Inflammatory macrophage (primary cell): Measurements from ENCODE around the gene CD8A.
"Not testable (repeated sequence)": the region's sequence is repeated elsewhere in the genome, so short reads cannot be mapped to it uniquely, and the experiment has no call there.

Experiments
- DNase-seq, 2 donors: peaks; one replicate each; pipeline ENCODE4 v3.0.0-alpha.2; 2020 to 2022
- total RNA-seq, 18 experiments: gene quantifications; one replicate each; lab custom pipeline; 2026; ENCODE audit warnings: mixed read lengths in 6 of 18, inconsistent platforms in 2 of 18; lab: John Stamatoyannopoulos, UW

CD8A gene
- 0 to 0.15 (median 0.06) reads per million in 18 experiments for total RNA-seq

DNA sequence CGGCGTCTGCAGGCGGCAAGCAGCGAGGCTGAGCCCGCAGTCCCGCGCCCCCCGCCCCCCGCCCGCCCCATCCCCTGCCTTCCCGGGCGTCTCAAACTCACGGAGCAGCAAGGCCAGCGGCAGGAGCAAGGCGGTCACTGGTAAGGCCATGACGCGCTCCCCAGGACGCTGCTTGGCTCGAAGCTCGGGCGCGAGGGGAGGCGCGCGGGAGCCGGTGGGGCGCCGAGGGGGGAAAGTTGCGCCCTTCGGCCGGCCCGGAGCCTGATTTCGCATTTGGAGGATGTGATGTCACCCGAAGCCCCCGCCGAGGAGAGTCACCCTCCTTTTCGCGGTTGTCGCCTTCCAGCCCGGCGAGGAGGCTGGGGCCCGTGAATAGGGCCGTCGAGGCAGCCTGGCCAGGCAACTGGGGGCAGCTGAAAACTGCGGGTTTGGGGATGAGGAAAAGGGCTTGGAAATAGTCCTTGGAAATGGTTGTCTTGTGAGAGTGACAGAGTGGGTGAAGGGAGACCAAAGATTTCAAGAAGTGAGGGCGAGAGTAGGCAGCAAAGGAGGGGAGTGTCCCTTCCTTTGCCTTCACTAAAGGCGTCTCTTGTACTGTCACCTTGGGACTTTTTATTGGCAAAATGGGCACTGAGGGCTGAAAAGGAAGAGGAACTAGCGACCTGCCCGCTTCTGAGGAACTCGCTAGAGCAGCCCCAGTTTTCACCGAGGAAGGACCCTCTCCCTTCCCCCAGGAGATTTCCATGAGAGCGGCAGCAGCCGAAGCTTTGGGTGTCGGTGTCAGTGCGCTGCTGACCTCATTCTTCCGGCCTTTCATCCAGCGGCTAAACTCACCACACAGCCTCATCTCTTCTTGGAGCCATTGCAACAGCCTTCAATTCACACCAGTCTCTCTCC, at the start of gene CD8A:
CD8A (minus strand) TSS at position 238 of the 897 bp plus-strand sequence; CDS start at position 150, 88 bp downstream.
- DNase-seq: peak; percentile 9 to 53

DNA sequence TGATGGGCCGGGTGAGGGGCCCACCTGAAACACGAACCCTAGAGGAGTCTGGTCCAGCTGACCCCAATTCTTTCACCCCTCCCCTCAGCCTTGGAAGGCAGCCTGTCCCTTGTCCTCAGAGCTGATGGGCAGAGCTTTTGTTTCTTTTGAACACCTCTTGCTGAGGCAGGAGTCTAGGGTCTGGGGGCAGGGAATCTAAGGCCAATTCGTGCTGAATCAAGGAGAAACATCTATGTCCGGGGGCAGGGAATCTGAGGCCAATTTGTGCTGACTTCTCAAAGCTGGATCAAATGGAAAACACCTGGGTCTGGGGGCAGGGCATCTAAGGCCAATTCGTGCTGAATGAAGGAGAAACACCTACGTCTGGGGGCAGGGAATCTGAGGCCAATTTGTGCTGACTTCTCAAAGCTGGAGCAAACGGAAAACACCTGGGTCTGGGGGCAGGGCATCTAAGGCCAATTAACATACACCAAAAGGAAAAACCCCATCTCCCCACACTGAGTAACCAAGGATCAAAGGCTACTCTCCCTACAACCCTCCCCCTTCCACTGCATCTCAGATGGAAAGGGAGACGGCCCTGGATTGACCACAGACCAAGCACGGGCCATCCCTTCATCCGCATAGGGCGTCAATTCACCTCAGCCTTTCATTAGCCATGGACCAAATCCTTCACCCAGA, 49.3 kb upstream of the CD8A start:
- DNase-seq: not testable (repeated sequence)

DNA sequence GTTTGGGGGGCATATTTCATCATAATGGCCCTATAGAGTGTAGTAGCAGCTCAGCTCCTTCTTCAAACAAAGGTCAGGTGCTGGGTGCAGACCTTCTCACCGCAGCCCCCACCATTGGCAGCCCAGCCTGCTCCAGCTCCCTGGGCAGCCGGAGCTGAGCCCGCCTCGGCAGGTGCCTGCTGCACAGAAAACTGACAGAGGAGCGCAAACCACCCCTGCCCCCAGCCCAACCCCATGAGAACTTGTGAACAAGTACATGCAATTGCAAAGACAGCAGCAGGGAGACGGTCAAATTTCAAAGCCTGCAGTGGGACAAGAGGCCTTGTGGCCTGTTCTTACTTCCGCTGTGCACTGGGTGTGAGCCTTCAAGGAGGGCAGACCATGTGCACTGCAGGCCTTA, 48.7 kb upstream of the CD8A start:
- not testable (repeated sequence) for DNase-seq

DNA sequence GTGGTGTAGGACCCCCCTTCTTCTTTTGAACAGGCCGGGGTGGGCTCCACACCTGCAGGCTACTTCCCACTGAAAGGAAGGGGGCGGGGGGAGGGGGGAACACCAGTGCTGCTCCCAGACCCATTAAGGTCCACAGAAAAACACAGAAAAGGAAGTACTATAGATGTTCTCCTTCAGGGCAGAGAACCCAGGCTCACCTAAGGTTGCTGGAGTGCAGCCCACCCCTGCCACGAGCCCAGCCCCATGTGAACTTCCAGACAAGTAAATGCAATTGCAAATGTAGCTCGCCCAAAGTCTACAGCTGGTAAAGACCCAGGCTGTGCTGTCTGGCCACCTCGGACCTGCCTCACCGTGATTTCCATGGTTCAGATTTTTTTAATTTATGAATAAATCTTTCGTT, 47.0 kb upstream of the CD8A start:
- not testable (repeated sequence) for DNase-seq

DNA sequence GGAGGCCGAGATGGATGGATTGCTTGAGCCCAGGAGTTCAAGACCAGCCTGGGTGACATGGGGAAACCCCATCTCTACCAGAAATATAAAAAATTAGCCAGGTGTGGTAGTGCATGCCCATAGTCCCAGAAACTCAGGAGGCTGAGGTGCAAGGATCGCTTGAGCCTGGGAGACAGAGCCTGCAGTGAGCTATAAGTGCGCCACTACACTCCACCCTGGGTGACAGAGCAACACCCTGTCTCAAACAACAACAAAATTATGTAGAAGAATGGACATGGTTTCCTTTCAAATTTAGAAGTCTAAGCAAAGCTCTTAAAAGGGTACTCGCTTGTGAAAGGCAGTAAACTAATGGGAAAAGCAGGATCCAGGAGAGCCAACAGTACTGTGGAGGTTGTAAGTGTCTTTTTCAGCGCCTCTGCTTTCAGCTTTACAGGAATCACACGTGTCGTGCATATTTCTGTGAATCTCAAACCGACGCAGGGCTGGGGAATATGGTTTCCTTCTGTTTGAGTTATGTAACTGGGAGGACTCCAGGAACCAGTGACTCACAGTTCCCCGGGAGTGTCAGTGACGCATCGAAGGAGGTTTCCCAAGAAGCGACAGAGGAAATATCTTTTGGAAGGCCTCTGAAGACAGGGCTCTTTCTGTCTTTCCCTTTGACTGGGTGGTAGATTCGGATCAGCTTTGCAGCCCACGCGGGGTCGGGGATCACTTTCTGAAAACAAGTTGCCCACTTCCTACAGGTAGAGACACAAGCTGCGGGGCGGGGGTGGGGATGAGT, 46.4 kb upstream of the CD8A start:
- peak; percentile 88 to 89 for DNase-seq

DNA sequence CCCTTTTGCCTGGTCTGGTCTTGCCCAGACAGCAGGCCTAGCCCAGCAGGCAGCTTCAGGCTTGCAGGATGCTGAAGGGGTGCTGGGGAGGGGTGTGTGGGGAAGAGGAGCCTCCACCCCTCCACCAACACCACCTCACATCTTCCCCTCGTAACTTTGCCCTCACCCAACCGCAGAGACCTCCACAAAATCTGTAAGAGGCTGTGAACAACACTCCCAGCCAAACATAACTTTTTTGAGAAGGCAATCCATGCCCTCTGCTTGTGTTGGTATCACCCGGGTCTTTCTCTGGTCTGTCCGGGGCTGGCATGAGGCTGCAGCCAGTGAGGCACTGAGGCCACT, 44.8 kb upstream of the CD8A start:
- not testable (repeated sequence) for DNase-seq

DNA sequence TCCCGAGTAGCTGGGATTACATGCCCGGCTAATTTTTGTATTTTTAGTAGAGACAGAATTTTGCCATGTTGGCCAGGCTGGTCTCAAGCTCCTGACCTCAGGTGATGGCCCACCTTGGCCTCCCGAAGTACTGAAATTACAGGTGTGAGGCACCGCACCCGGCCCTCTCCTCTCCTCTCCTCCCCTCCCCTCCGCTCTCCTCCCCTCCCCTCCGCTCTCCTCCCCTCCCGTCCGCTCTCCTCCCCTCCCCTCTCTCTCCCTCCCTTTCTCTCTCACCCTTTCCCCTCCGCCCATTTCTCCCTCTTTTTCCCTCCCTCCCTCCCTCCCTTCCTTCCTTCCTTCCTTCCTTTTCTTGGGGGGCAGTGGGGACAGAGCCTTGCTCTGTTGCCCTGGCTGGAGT, 42.6 kb upstream of the CD8A start:
- no peak for DNase-seq

DNA sequence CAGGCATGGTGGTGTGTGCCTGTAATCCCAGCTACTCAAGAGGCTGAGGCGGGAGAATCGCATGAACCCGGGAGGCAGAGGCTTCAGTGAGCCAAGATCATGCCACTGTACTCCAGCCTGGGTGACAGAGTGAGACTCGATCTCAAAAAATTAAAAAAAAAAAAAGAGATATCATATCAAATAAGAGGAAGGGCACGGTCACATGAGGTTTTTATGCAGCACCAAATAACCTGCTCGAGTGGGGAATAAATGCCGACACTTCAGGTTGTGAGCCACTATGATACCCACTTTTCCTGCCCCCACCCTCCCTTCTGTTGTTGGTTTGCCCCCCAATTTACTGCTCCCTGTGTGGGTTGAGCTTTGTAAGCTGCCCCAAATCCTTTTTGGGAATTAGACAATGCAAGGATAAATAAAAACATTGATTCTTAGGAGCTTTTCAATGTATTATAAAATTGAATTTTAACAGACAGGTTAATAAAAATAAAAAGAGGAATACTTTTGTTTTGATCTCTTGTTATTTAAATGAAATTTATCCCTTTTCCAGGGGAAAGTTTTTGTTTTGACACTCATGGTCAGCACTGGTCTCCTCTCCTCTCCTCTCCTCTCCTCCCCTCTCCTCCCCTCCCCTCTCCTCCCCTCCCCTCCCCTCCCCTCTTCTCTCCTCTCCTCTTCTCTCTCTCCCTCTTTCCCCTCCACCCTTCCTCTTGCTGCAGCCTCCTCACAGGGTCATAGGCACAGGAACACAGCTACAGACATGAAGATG, 41.8 kb upstream of the CD8A start:
- DNase-seq: no peak

DNA sequence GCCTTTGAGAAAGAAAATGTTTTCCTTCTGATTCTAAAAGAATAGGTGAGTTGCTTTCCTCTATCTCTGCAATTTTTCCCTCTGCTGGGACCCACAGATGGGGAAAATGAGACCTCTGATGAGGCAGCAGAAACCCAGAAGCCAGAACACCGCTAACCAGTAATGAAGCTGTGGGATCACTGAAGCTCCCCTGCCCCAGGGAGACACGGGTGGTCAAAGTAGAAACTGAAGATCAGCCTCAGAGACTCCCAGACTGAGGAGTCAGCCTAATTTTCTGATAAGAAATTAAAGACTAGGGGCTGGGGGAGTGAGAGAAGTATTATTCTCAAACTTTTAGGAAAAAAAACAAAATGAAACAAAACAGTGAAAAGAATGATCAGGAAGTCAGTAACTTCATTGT, 40.8 kb upstream of the CD8A start:
- DNase-seq: no peak

DNA sequence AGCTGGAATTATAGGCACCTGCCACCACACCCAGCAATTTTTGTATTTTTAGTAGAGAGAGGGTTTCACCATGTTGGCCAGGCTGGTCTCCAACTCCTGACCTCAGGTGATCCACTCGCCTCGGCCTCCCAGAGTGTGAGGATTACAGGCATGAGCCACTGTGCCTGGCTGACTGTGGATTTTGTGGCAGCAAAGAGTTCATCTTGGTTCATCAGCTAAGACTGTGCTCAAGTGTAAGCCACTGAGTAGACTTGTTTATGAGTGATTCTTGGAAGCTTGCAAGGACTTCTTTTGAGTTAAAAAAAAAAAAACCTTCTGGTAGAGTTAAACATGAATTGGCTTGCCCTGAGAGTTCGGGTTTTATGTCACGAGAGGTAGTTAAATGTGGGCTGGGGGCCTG, 36.2 kb upstream of the CD8A start:
- DNase-seq: no peak

DNA sequence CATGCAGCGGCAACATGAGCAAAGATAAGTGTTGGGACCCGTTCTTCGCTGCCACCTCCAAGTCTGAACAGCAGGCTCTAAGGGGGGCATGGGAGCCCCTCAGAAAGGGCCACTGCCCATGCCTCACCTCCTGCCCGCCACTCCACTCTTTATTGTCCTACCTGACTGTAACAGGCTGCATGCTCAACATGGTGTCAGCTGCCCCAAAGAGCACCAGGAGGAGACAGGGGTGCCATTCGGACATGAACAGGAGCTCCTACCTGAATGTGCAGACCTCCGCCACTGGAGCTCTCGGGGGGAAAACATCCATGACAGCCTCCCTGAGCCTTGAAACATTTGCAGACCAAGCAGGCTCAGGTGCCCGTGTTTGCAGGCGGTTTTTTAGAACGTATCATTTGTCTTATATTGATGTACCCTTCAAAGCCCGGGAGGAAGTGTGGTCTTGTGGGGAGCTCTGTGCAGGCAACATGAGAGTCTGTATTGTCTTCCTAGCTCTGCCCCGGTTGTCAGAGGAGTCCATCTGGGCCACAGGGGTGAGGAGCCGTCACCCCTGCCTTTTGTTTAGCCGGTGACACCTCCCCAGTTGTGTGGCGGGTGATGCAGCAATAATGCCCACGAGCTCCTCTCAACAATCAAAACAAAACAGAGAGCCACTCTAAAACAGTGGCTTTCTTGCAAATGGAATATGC, 35.1 kb upstream of the CD8A start:
- DNase-seq: no peak

DNA sequence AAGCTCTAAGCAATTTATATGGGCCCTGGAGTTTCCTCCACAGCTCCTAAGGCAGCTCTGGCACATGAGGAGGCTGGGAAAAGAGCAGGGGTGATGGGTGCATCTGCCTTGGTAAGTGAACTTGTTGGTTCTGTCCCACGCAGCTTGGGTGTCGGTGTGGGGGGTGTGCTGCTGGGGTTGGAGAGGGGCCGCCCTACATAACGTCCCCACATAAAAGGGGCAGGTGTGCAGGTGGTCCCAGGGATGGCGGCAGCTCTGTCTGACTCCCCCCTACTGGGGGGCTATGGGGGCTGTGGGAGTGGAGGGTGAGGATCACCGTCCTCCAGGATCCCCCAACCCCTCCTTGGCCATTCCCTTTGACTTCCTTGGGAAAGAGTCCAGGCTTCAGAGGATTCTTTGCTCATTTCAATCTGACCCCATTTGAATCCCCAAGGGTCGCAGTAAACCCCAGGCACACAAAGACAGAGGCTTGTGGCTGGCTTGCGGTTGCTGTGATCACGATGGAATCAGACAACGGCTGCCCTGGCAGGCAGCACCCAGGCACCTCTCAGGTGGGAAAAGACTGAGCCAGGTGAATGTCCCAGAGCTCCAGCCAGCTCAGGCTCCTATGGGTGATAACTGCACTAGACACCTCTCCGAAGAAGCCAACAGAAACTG, 34.5 kb upstream of the CD8A start:
- no peak for DNase-seq

DNA sequence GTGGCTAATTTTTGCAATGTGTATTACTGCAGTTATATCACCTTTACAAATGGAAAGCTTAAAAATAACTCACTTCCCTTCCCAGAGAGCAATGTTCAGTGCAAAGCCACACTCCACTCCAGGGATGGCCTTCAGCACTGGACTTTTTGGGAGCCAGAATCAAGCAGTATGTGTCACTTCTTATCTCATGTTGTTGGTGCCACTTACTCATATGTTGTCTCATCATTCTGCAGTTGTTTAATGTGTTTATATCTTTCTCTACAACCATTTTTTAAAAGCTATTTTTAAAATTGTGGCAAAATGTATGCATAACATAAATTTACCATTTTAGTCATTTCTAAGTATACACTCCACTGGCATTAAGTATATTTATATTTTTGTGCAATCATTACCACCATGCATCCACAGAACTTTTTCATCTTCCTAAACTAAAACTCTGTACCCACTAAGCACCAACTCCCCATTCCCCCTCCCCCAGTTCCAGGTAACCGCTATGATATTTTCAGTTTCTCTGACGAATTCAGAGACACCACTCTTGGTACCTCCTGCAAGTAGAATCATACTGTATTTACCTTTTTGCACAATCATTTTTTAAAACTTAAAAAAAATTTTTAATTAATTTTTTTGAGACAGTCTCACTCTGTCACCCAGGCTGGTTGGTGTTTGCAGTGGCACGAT, 32.1 kb upstream of the CD8A start:
- no peak for DNase-seq

DNA sequence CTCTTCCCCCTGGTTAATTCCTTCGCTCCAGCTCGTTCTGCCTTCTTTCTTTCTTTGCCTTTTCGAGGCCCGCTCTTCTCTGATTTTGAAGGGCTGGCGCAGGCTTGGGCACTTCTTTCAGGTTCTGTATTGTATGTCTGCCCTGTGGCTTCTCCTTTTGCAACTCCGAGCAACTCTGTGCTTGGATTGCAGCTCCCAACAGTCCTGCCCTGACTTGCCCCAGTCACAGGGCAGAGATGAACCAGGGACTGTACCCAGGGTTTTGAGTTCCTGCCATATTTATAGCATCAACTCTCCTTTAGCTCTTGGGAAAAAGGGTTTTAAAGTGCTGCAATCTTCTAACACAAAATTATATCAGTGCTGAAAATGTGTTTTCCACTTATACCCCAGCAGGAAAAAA, 31.1 kb upstream of the CD8A start:
- DNase-seq: no peak

DNA sequence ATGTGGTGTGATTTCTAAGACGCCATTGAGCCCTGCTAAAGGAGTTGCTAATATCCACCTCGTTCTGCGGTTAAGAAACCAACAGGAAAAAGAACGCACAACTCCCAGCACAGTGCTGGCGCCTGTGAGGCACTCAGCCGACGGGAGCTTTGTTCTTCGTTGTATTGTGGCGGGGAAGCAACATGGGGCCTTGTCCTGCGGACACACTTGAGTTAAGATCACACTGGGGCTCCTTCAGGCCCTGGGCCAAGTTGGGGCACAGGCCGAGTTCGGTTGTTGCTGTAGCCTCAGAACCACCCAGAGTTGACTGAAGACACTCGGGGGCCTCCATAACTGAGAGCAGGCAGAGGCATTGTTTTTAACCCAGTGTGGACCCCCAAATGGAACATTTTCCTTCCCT, 30.6 kb upstream of the CD8A start:
- DNase-seq: no peak

DNA sequence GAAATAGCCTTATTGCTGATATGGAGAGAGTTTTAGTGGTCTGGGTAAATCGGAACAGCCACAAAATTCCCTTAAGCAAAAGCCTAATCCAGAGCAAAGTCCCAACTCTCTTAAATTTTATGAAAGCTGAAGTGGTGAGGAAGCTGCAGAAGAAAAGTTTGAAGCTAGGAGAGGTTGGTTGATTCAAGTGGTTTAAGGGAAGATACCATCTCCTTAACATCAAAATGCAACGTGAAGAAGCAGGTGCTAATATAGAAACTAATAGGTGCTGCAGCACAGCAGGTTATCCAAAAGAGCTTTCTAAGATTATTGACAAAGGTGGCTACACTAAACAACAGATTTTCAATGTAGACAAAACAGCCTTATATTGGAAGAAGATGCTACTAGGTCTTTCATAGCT, 28.2 kb upstream of the CD8A start:
- no peak for DNase-seq

DNA sequence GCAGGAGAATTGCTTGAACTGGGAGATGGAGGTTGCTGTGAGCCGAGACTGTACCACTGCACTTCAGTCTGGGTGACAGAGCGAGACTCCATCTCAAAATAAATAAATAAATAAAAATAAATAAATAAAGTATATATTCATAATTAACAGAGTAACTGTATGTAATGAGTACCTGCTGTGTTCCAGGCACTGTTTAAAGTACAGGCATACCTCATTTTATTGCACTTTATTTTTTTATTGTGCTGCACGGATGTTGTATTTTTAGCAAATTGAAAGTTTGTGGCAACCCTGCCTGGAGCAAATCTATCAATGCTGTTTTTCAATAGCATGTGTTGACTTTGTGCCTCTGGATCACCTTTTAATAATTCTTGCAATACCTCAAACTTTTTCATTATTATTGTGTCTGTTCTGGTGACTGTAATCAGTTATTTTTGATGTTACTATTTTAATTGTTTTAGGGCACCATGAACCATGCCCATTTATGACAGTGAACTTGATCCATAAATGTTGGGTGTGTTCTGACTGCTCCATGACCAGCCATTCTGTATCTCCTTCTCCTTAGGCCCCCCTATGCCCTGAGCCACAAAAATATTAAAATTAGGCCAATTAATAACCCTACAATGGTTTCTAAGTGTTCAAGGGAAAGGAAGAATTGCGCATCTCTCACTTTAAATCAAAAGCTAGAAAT, 27.5 kb upstream of the CD8A start:
- DNase-seq: no peak

DNA sequence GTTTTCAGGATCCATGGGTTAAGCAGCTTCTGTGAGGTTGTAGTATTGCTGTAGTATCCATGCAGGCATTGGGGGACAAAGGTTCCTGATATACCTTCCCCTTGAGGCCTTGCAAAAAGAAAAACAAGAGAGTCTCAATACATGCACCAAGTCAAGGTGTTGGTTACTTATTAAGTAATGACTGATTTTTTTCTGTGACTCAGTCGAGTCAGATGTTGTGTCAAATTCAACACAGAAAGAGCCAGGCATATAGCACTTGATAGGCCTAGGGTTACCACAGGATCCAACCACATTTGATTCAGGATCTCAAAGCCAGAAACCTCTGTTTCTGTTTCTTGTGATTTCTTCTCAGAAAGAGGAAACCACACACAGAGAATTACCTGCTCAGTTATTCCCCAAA, 24.9 kb upstream of the CD8A start:
- DNase-seq: no peak

DNA sequence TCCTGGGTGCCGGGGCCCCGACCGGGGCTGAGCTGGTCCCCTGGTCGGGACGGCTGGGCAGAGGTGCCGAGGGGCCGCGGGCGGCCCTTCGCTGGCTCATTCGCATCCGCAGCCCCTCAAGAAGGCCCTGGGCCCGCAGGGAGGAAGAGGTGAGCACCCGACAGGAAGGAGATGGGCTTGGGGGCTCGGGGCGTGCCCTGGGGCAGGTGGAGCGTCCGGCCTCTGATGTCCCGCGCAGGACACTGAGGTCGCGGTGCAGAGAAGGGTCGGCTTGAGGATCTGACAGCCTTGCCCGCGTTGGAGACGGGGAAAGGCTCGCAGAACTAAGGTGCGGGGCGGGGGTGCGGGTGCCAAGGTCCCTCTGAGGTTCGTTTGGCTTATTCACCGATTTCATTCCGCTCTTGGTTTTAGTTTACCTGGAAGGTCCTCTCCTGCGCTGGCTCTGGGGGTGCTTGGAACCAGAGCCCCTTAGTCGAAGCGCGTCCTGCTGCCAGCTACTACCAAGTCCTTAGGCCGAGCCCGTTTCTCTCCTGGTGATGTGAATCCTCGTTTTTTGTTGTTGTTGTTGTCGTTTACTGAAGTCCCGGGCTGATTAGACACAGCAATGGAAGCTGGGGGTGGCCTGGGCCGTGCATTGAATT, 18.9 kb upstream of the CD8A start:
- no peak for DNase-seq
